Neuronal stem cell (in vitro differentiated cells): ENCODE measurements around the gene HEATR3.

ENCODE experiments used
- DNase-seq: peaks from one replicate; pipeline ENCODE4 v3.0.0-alpha.2; 2013; ENCODE audit warnings: low spot score
- H2AFZ ChIP-seq: one replicate; pipeline ENCODE4 v1.6.1; 2013; ENCODE audit warnings: mild to moderate bottlenecking, low read length, inconsistent platforms
- H2AK5ac ChIP-seq: 2 replicates; pipeline ENCODE4 v1.6.1; 2013; ENCODE audit warnings: low read depth, mild to moderate bottlenecking, inconsistent platforms, low read length, moderate library complexity, mixed read lengths
- H2BK120ac ChIP-seq: 2 replicates; pipeline ENCODE4 v1.6.1; 2013; ENCODE audit warnings: low read depth, mild to moderate bottlenecking, inconsistent platforms, low read length, moderate library complexity, mixed read lengths
- H2BK12ac ChIP-seq: one replicate; pipeline ENCODE4 v1.6.1; 2013; ENCODE audit warnings: low read length, inconsistent platforms
- H2BK15ac ChIP-seq: 2 replicates; pipeline ENCODE4 v1.6.1; 2013; ENCODE audit warnings: mild to moderate bottlenecking, low read length, inconsistent platforms, mixed read lengths
- H2BK5ac ChIP-seq: one replicate; pipeline ENCODE4 v1.6.1; 2013; ENCODE audit warnings: inconsistent platforms, mild to moderate bottlenecking, low read length, moderate library complexity
- H3K14ac ChIP-seq: one replicate; pipeline ENCODE4 v1.6.1; 2013; ENCODE audit warnings: low read length, inconsistent platforms
- H3K18ac ChIP-seq: 2 replicates; pipeline ENCODE4 v1.6.1; 2013; ENCODE audit warnings: low read length, inconsistent platforms
- H3K23ac ChIP-seq: 2 replicates; pipeline ENCODE4 v1.6.1; 2013; ENCODE audit warnings: low read depth, mild to moderate bottlenecking, mixed read lengths, low read length, inconsistent platforms; ENCODE audit not compliant: poor library complexity
- H3K27ac ChIP-seq: replicated peaks from 3 replicates; pipeline ENCODE4 v1.5.1; 2013; ENCODE audit warnings: low read length, inconsistent platforms
- H3K27me3 ChIP-seq, 3 experiments: 2 replicates each; pipeline ENCODE4 v1.6.1; 2013; ENCODE audit warnings: low read length in 3 of 3, mild to moderate bottlenecking in 2 of 3, inconsistent platforms in 1 of 3, low read depth in 1 of 3, mixed read lengths in 1 of 3, moderate library complexity in 1 of 3; ENCODE audit not compliant: control insufficient read depth in 3 of 3, insufficient read depth in 3 of 3
- H3K36me3 ChIP-seq, 2 donors: replicated peaks in 1 of 2; 2 replicates each; pipeline ENCODE4 v1.6.1; 2013; ENCODE audit warnings: low read length in 2 of 2; ENCODE audit not compliant: control insufficient read depth in 2 of 2, insufficient read depth in 2 of 2
- H3K4ac ChIP-seq: 2 replicates; pipeline ENCODE4 v1.6.1; 2013; ENCODE audit warnings: inconsistent platforms, mild to moderate bottlenecking, low read length, moderate library complexity
- H3K4me1 ChIP-seq, 2 donors: 1 replicate in 1 of 2; 2 replicates in 1 of 2; pipeline ENCODE4 v1.6.1; 2013; ENCODE audit warnings: low read length in 2 of 2, low read depth in 1 of 2; ENCODE audit not compliant: control insufficient read depth in 2 of 2, insufficient read depth in 1 of 2
- H3K4me2 ChIP-seq: one replicate; pipeline ENCODE4 v1.6.1; 2013; ENCODE audit warnings: mild to moderate bottlenecking, low read length, inconsistent platforms; ENCODE audit not compliant: insufficient read depth, poor library complexity, severe bottlenecking
- H3K4me3 ChIP-seq, 2 donors: 2 replicates each; pipeline ENCODE4 v1.5.1; 2013; ENCODE audit warnings: low read length in 2 of 2, mild to moderate bottlenecking in 2 of 2, inconsistent platforms in 1 of 2, moderate library complexity in 1 of 2
- H3K79me1 ChIP-seq: one replicate; pipeline ENCODE4 v1.6.1; 2013; ENCODE audit warnings: low read depth, mild to moderate bottlenecking, inconsistent platforms, low read length, moderate library complexity
- H3K9ac ChIP-seq: one replicate; pipeline ENCODE4 v1.6.1; 2013; ENCODE audit warnings: mild to moderate bottlenecking, low read depth, low read length, inconsistent platforms; ENCODE audit not compliant: poor library complexity
- H3K9me3 ChIP-seq, 2 donors: replicated peaks in 1 of 2; 2 replicates each; pipeline versions ENCODE3 to v1.6.1; 2013; ENCODE audit warnings: low read length in 2 of 2, mild to moderate bottlenecking in 2 of 2, inconsistent platforms in 1 of 2, low read depth in 1 of 2, mixed read lengths in 1 of 2, moderate library complexity in 1 of 2; ENCODE audit not compliant: control insufficient read depth in 2 of 2, insufficient read depth in 1 of 2
- H4K8ac ChIP-seq: one replicate; pipeline ENCODE4 v1.6.1; 2013; ENCODE audit warnings: low read depth, mild to moderate bottlenecking, inconsistent platforms, low read length, moderate library complexity
- H4K91ac ChIP-seq: one replicate; pipeline ENCODE4 v1.6.1; 2013; ENCODE audit warnings: low read length, low read depth, mild to moderate bottlenecking, inconsistent platforms; ENCODE audit not compliant: poor library complexity
- WGBS, 2 donors: extraction: QIAGEN DNeasy Blood & Tissue Kit; methylation state at CpG; one replicate each; pipeline ENCODE4 v1.1.7; 2013; ENCODE audit warnings: missing lambda C conversion rate in 2 of 2, mixed read lengths in 1 of 2; ENCODE audit not compliant: insufficient read length in 2 of 2, insufficient replicate concordance in 1 of 2; ENCODE audit errors: extremely low coverage in 2 of 2; 5-methylcytosine and 5-hydroxymethylcytosine counted together

Gene HEATR3

GRCh38 chr16:50035468-50035992 lies 30.2 kb upstream of the HEATR3 start:
- no peak overlapping the region for H2BK15ac ChIP-seq
- no peak overlapping the region for H4K91ac ChIP-seq
- no peaks in the 10 kb centered on the region for H3K27me3 ChIP-seq
- H3K36me3 ChIP-seq, result peaks cover 7 to 69% of the 10 kb centered on the region in 2 donors
- H3K4me1 ChIP-seq, result no peaks in the 10 kb centered on the region
- no peak overlapping the region for H3K4me2 ChIP-seq
- no CpG with 5 or more reads among the region's 3 CpGs for WGBS, 2 donors
- no peak overlapping the region for H3K4me3 ChIP-seq
- no peak overlapping the region for H2AFZ ChIP-seq
- H4K8ac ChIP-seq, result no peak overlapping the region
- no peak overlapping the region for H3K23ac ChIP-seq
- H3K9me3 ChIP-seq, result no peaks in the 10 kb centered on the region
- no peak overlapping the region for H2BK5ac ChIP-seq
- no peak overlapping the region for H2AK5ac ChIP-seq
- H2BK12ac ChIP-seq, result no peak overlapping the region
- no peak overlapping the region for H3K9ac ChIP-seq
- H3K18ac ChIP-seq, result no peak overlapping the region
- H2BK120ac ChIP-seq, result no peak overlapping the region
- no peak for DNase-seq
- H3K79me1 ChIP-seq, result no peaks in the 10 kb centered on the region
- H3K27ac ChIP-seq, result no peak overlapping the region
- no peak overlapping the region for H3K14ac ChIP-seq
- H3K4ac ChIP-seq, result no peak overlapping the region

DNA sequence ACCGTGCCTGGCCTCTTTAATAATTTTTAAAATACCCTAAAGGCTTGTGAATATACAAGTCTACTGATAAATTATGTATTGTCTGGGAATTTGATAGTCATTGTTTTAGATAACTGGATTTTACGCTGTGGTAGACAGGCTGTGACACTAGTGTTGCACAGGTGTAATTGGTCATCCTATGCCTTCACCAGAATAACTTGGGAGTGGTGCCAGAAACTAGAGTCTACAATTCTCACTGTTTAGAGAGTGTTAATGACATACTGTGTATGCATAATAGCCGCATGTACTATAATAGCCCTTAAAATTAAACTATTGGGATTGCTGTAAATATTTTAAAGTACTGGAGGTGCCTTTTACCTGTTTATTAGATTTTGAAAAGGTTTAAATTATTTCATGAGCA lies 29.3 kb upstream of the HEATR3 start:
- peaks cover 7 to 60% of the 10 kb centered on the region in 2 donors for H3K36me3 ChIP-seq

DNA sequence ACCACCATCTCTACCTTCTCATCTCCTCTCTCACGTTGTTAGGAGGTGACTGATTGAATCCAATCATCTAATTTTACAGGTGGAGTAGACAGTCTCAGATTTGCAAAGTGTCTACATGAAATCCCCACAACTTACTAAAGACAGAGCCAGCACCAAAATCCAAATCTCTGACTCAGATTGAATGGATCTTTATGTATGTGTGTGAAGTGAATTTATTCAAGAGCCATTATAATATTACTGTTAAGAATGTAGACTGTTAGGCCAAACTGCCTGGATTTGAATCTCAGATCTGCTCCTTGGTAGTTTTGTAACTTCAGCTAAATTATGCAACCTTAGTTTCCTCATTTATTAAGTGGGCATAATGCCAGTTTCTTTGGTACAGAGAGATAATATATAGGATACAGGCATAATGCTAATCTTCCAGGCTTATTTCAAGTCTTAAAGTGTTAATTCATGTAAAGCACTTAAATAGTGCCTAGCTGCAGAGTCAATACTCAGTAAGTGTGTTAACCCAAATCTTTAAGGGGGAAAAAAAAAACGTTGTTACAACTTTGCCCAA lies 28.0 kb upstream of the HEATR3 start:
- Histone ChIP-seq H3K79me1 (no peaks in the 10 kb centered on the region), H2AFZ (no peak overlapping the region), H4K8ac (no peak overlapping the region), H2BK15ac (no peak overlapping the region), H4K91ac (no peak overlapping the region), H3K9me3 (no peaks in the 10 kb centered on the region), H3K18ac (no peak overlapping the region), H3K4me3 (no peak overlapping the region), H2BK120ac (no peak overlapping the region), H3K4me2 (no peak overlapping the region), H2AK5ac (no peak overlapping the region), H3K9ac (no peak overlapping the region), H3K27ac (no peak overlapping the region), H3K14ac (no peak overlapping the region), H3K23ac (no peak overlapping the region), H3K4ac (no peak overlapping the region), H2BK5ac (no peak overlapping the region), H3K27me3 (no peaks in the 10 kb centered on the region), H3K4me1 (no peaks in the 10 kb centered on the region), H3K36me3 (peaks cover 0 to 49% of the 10 kb centered on the region in 2 donors), H2BK12ac (no peak overlapping the region)
- DNase-seq, result no peak
- WGBS, 2 donors, result no CpG with 5 or more reads among the region's 2 CpGs

More for the DNA sequence above, 29.3 kb upstream of the HEATR3 start:
- H3K4me2 ChIP-seq, result no peak overlapping the region
- no peaks in the 10 kb centered on the region for H3K9me3 ChIP-seq
- no peak overlapping the region for H2BK15ac ChIP-seq
- no peak overlapping the region for H3K4ac ChIP-seq
- no peak overlapping the region for H3K14ac ChIP-seq
- no peaks in the 10 kb centered on the region for H3K79me1 ChIP-seq
- no peak overlapping the region for H4K91ac ChIP-seq
- H2AK5ac ChIP-seq, result no peak overlapping the region
- no peak overlapping the region for H3K4me3 ChIP-seq
- no peaks in the 10 kb centered on the region for H3K4me1 ChIP-seq
- no peak overlapping the region for H2BK120ac ChIP-seq
- DNase-seq, result no peak
- H2AFZ ChIP-seq, result no peak overlapping the region
- H4K8ac ChIP-seq, result no peak overlapping the region
- H3K23ac ChIP-seq, result no peak overlapping the region
- H3K9ac ChIP-seq, result no peak overlapping the region
- no peaks in the 10 kb centered on the region for H3K27me3 ChIP-seq
- no CpG with 5 or more reads among the region's 3 CpGs for WGBS, 2 donors
- H2BK5ac ChIP-seq, result no peak overlapping the region
- no peak overlapping the region for H3K27ac ChIP-seq
- no peak overlapping the region for H2BK12ac ChIP-seq
- no peak overlapping the region for H3K18ac ChIP-seq

DNA sequence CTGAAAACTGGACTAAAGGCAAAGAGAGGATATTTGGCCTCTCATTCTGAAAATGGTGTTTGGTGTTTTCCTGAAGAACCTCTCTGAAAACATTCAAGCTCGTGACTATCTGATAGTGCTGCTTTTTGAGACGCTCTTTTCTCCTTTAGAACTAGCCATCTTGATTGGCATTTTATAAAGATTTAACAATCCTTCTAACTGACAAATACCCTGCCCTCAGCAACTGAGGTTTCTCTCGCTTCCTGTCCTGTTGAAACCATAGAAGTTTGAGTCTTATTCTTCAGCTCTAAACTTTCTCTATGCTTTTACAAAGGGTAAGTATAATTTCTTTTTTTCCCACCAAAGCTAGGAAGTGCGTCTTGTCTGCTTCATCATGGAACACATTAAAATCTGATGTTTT lies 27.5 kb upstream of the HEATR3 start:
- no peak overlapping the region for H3K27ac ChIP-seq
- no peak overlapping the region for H2BK12ac ChIP-seq
- H3K4me2 ChIP-seq, result no peak overlapping the region
- H3K36me3 ChIP-seq, result peaks cover 0 to 43% of the 10 kb centered on the region in 2 donors
- no peak overlapping the region for H3K18ac ChIP-seq
- H2BK15ac ChIP-seq, result no peak overlapping the region
- no CpG with 5 or more reads among the region's 4 CpGs for WGBS, 2 donors
- H3K4ac ChIP-seq, result no peak overlapping the region
- H3K23ac ChIP-seq, result no peak overlapping the region
- no peak overlapping the region for H3K14ac ChIP-seq
- no peak overlapping the region for H4K8ac ChIP-seq
- H3K4me1 ChIP-seq, result no peaks in the 10 kb centered on the region
- no peak overlapping the region for H2AK5ac ChIP-seq
- DNase-seq, result no peak
- no peaks in the 10 kb centered on the region for H3K79me1 ChIP-seq
- H3K4me3 ChIP-seq, result no peak overlapping the region
- no peak overlapping the region for H2AFZ ChIP-seq
- H4K91ac ChIP-seq, result no peak overlapping the region
- no peaks in the 10 kb centered on the region for H3K9me3 ChIP-seq
- no peak overlapping the region for H2BK120ac ChIP-seq
- H3K27me3 ChIP-seq, result no peaks in the 10 kb centered on the region
- no peak overlapping the region for H3K9ac ChIP-seq
- no peak overlapping the region for H2BK5ac ChIP-seq
